GM21825 (cell line): Measurements from ENCODE around the gene SETD3.

ENCODE experiments used
- ATAC-seq: cut with Tn5 transposase; IDR thresholded peaks from one replicate; pipeline ENCODE4 v1.9.1; 2021; ENCODE audit warnings: mild to moderate bottlenecking, moderate library complexity; ENCODE audit not compliant: unreplicated experiment

Gene SETD3

GRCh38 chr14:99479906-99480869 is at the start of gene SETD3:
TSS of gene SETD3 (minus strand) at chr14:99480859. CDS start at chr14:99465805, 15,054 bp downstream.
- peak; percentile 6 for ATAC-seq

GRCh38 chr14:99529899-99530298 is 49.2 kb upstream of the SETD3 start:
- no peak for ATAC-seq

- ATAC-seq: no peak
These were observed 46.9 kb upstream of the SETD3 start for GRCh38 chr14:99527427-99528076.

- ATAC-seq: no peak
These were observed 46.4 kb upstream of the SETD3 start for GRCh38 chr14:99527026-99527425.

- ATAC-seq: no peak
These were observed 45.0 kb upstream of the SETD3 start for GRCh38 chr14:99525699-99526080.

- no peak for ATAC-seq
These were observed 44.4 kb upstream of the SETD3 start for GRCh38 chr14:99524804-99525698.

GRCh38 chr14:99524091-99524661 is 43.5 kb upstream of the SETD3 start:
- ATAC-seq: no peak

GRCh38 chr14:99523704-99524055 is 43.0 kb upstream of the SETD3 start:
- no peak for ATAC-seq

GRCh38 chr14:99522934-99523703 is 42.5 kb upstream of the SETD3 start:
- ATAC-seq: no peak

GRCh38 chr14:99522457-99522891 is 41.8 kb upstream of the SETD3 start:
- no peak for ATAC-seq

GRCh38 chr14:99522025-99522401 is 41.4 kb upstream of the SETD3 start:
- no peak for ATAC-seq

GRCh38 chr14:99521176-99522024 is 40.7 kb upstream of the SETD3 start:
- ATAC-seq: no peak

GRCh38 chr14:99520571-99521081 is 40.0 kb upstream of the SETD3 start:
- ATAC-seq: no peak

GRCh38 chr14:99519931-99520421 is 39.3 kb upstream of the SETD3 start:
- no peak for ATAC-seq

- ATAC-seq: no peak
These were observed 38.8 kb upstream of the SETD3 start for GRCh38 chr14:99519347-99519881.

GRCh38 chr14:99518441-99519346 is 38.0 kb upstream of the SETD3 start:
- ATAC-seq: peak; percentile 59

GRCh38 chr14:99517643-99518381 is 37.2 kb upstream of the SETD3 start:
- no peak for ATAC-seq
